ENCODE measurements around the gene ZIC3.
"Not testable (repeated sequence)": the region's sequence is repeated elsewhere in the genome, so short reads cannot be mapped to it uniquely, and the experiment has no call there.

Gene ZIC3

DNA sequence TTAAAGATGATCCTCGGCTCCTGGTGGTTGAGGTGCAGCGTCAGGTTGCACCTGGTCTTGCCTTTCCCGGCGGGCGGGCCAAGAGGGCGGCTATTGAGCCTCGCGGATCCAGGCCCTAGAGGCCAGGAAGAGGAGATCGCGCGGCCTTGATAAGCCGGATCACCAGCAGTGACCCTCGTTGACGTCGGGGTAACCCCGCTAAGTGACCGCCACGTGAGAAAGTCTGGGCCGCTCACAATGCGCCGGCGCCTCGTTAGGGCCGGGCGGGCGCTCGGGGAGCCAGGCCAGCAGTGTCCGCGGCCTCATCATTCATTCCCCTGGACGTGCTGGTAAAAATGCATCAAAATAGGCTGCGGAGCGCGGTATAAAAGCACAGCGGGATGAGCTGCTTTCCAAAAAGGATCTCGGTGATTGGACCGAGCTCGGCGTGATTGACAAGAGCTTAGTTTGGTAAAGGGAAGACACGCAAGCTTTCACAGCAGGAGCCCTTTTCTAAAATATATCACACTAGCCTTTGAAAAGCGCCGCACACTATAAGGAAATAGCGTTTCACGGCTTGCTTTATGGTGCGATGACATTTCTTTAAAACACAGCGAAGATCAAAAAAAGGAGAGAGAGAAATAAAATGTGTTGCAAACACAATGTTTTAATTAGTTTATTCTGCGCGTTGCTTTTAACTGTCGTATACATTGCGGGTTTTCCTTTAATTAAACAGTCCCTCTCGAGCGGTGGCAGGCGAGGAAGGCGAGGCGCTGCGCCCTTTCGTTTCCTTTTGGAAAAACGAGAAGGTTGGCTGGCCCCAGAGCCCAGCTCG lies 15.9 kb upstream of the ZIC3 start:
- no peak overlapping the region for H3K27ac ChIP-seq
- TF ChIP-seq, protein P1, sequence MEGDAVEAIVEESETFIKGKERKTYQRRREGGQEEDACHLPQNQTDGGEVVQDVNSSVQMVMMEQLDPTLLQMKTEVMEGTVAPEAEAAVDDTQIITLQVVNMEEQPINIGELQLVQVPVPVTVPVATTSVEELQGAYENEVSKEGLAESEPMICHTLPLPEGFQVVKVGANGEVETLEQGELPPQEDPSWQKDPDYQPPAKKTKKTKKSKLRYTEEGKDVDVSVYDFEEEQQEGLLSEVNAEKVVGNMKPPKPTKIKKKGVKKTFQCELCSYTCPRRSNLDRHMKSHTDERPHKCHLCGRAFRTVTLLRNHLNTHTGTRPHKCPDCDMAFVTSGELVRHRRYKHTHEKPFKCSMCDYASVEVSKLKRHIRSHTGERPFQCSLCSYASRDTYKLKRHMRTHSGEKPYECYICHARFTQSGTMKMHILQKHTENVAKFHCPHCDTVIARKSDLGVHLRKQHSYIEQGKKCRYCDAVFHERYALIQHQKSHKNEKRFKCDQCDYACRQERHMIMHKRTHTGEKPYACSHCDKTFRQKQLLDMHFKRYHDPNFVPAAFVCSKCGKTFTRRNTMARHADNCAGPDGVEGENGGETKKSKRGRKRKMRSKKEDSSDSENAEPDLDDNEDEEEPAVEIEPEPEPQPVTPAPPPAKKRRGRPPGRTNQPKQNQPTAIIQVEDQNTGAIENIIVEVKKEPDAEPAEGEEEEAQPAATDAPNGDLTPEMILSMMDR (conservative IDR thresholded peaks at IDR 0.05): no peak

DNA sequence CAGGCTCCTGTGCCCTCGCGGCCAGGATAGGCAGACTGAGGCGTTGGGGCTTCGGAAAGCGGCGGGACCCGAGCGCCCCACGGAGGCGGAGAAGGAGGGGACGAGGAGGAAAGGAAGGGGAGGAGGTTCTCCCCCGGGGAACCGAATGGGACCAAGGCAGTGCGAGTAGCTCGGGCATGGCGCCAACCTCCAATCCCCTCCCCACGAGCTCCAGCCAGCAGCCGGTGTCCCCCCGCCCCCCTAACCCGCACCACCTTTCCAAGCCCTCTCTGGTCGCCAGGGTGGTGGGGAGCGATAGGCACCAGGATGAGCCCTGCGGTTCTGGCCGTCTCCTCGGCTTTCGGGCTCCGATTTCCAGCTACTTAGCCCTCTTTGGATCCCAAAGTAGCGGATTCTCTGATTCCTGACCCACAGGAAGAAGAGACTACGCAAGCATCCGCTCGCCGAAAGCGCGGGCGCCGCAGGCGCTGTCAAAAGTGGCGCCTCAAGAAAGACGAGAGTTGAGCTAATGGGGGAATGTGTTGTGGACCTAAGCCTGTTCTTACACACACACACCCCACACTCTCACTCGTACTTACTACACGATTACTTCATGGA lies 15.2 kb upstream of the ZIC3 start:
- no peak overlapping the region for H3K27ac ChIP-seq
- TF ChIP-seq, protein P1 (conservative IDR thresholded peaks at IDR 0.05): no peak

DNA sequence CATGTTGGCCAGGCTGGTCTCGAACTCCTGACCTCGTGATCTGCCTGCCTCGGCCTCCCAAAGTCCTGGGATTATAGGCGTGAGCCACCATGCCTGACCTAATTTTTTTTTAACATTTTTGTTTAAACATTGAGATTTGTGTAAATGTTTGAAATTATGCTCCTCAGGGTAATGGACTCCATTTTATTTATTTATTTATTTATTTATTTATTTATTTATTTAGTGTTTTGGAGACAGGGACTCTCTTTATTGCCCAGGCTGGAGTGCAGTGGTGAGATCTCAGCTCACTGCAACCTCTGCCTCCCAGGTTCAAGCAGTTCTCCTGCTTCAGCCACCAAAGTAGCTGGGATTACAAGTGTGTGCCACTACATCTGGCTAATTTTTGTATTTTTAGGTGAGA lies 13.8 kb upstream of the ZIC3 start:
- H3K27ac ChIP-seq: not testable (repeated sequence)

DNA sequence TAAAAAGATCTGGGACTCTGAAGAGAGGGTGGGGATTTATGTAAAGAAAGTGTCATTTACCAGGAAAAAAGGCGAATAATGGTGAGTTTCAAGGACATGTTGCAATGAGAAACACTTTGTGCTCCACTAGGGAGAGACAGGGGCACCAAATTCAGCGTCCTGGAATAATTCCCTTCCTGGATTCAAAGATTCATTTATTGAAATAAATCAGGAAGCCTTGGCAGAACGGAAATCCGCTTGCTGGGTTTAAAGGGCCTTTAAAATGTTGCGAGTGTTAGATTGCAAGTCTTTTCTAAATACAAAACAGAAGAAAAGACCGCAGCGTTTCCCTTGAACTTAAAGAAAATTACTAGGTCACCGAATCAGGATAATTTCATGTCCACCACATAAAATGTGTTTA lies 3.8 kb upstream of the ZIC3 start:
- TF ChIP-seq, protein P1 (conservative IDR thresholded peaks at IDR 0.05): no peak
- no peak overlapping the region for H3K27ac ChIP-seq

DNA sequence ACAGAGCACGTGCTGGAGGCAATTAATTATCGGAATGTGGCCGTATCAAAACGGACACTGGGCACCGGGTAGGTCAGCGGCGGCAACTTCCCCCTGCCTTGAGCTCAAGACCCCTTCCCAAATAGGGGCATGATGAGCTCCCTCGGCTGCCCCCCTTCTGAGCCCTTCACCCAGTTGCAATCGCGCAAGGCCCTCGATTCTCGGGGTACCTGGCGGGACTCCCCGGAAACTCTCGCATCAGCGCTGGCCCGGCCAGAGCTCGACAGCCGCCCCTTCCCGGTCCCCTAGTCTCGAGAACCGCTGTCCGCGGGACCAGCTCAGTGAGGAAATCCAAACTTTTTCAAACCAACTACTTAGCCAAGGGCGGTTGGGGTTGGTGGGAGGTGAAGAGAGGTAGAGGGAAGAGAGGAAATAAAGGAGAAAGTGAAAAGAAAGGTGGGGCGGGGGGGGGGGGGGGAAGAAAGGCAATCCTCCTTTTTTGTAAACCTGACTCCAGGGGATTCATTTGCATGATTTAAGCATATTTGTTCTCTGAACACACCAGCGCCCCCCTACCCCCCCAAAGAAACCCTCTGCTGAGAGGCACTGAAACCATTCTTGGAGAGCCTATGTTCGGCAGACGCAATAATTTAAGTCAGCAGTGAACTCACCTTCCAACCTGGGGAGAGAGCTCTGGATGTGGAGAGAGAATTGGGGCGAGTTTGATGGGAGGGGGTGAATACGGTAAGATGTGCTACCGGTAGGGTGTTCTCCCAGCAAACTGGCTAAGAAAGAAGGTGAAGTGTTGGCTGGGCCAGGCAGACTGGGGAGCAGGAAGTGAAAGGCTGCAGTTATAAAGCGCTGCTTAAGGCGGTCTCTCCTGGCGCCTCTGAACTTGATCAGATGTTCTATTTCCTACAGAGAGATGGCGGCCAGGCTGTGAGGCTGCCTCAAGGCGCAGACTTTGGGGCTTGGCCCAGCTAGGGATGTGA lies 2.0 kb upstream of the ZIC3 start:
- no peak overlapping the region for H3K27ac ChIP-seq
- TF ChIP-seq, protein P1 (conservative IDR thresholded peaks at IDR 0.05): no peak

DNA sequence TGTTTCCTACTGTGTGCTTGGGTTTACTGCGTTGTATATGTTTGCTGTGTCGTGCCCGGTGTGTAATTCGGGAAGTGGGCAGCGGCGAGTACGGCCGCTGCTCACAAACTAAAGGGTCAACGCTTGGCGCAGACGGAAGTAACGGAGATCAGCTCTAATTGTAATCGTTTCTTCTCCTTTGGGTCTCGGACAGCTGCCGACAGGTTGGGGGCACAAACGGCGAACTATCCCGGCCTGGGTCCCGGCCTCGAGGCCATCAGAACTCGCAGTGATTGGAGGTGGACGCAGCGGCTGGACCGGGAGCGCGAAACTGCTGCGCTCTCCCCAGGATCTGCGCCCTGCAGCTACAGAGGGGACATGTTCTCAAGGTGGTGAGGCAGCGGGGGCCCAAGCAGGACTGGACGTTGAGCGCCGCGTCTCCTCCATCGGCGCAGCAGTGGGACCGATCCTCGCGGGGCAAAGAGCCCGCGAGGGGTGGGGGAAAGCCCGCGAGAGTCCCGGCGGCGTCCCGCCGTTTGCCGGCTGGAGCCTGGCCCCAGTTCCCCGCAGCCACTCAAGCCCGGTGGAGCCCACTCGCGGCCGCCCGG lies 516 bp upstream of the ZIC3 start:
- TF ChIP-seq, protein P1 (conservative IDR thresholded peaks at IDR 0.05): no peak
- no peak overlapping the region for H3K27ac ChIP-seq

DNA sequence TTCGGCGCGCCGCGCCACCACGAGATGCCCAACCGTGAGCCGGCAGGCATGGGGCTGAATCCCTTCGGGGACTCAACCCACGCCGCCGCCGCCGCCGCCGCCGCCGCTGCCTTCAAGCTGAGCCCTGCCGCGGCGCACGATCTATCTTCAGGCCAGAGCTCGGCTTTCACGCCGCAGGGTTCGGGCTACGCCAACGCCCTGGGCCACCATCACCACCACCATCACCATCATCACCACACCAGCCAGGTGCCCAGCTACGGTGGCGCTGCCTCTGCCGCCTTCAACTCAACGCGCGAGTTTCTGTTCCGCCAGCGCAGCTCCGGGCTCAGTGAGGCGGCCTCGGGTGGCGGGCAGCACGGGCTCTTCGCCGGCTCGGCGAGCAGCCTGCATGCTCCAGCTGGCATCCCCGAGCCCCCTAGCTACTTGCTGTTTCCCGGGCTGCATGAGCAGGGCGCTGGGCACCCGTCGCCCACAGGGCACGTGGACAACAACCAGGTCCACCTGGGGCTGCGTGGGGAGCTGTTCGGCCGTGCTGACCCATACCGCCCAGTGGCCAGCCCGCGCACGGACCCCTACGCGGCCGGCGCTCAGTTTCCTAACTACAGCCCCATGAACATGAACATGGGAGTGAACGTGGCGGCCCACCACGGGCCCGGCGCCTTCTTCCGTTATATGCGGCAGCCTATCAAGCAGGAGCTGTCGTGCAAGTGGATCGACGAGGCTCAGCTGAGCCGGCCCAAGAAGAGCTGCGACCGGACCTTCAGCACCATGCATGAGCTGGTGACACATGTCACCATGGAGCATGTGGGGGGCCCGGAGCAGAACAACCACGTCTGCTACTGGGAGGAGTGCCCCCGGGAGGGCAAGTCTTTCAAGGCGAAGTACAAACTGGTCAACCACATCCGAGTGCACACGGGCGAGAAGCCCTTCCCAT lies 1.1 kb downstream of the ZIC3 start:
- H3K27ac ChIP-seq: no peak overlapping the region
- TF ChIP-seq, protein P1 (conservative IDR thresholded peaks at IDR 0.05): no peak
